Stimulated activated CD8-positive, alpha-beta memory T cell treated with anti-CD3 and anti-CD28 coated beads, Interleukin-7, amount 100 ng/mL, for 48 hours (primary cell): ENCODE measurements around the gene CD109.
"Not testable (repeated sequence)": the region's sequence is repeated elsewhere in the genome, so short reads cannot be mapped to it uniquely, and the experiment has no call there.

Experiments used
- DNase-seq, 2 donors: peaks; one replicate each; pipeline ENCODE4 v3.0.0-alpha.2; 2020; ENCODE audit warnings: low read depth in 1 of 2; ENCODE audit errors: extremely low read depth in 1 of 2

CD109 gene

GRCh38 chr6:73695619-73696421 is at the start of gene CD109:
Gene CD109 (plus strand): TSS chr6:73696203. CDS start chr6:73696216, 13 bp downstream.
- DNase-seq: peak; percentile 54 to 59

- DNase-seq: no peak
Measured at GRCh38 chr6:73648166-73648565, 47.8 kb upstream of the CD109 start.

GRCh38 chr6:73649783-73650182 is 46.2 kb upstream of the CD109 start:
- no peak for DNase-seq

GRCh38 chr6:73652637-73653570 is 43.1 kb upstream of the CD109 start:
- DNase-seq: peak; percentile 30 to 46

GRCh38 chr6:73653571-73654424 is 42.2 kb upstream of the CD109 start, which contains the start of gene SLC17A5:
Gene SLC17A5 (minus strand): TSS chr6:73653992. CDS start chr6:73653886, 106 bp downstream.
- DNase-seq: peak; percentile 85 to 87

GRCh38 chr6:73655341-73655917 is 40.6 kb upstream of the CD109 start:
- DNase-seq: no peak

GRCh38 chr6:73656531-73657145 is 39.4 kb upstream of the CD109 start:
- DNase-seq: no peak

- DNase-seq: peak in 1 of 2 donors; percentile 5
Measured at GRCh38 chr6:73657201-73657600, 38.8 kb upstream of the CD109 start.

GRCh38 chr6:73664701-73665100 is 31.3 kb upstream of the CD109 start:
- DNase-seq: no peak

GRCh38 chr6:73665686-73666319 is 30.2 kb upstream of the CD109 start:
- no peak for DNase-seq

- DNase-seq: no peak
Measured at GRCh38 chr6:73666393-73666792, 29.6 kb upstream of the CD109 start.

GRCh38 chr6:73667798-73668197 is 28.2 kb upstream of the CD109 start:
- no peak for DNase-seq

- no peak for DNase-seq
Measured at GRCh38 chr6:73669005-73669404, 27.0 kb upstream of the CD109 start.

GRCh38 chr6:73671911-73672685 is 23.9 kb upstream of the CD109 start:
- no peak for DNase-seq

- DNase-seq: peak in 1 of 2 donors; percentile 58
Measured at GRCh38 chr6:73675466-73676098, 20.4 kb upstream of the CD109 start.

- DNase-seq: no peak
Measured at GRCh38 chr6:73679009-73679408, 17.0 kb upstream of the CD109 start.

- not testable (repeated sequence) for DNase-seq
Measured at GRCh38 chr6:73679846-73680245, 16.2 kb upstream of the CD109 start.

- DNase-seq: no peak
Measured at GRCh38 chr6:73680289-73680918, 15.6 kb upstream of the CD109 start.
